Activated gamma-delta T cell (primary cell): ENCODE measurements around the gene PLD6.
"Not testable (repeated sequence)": the region's sequence is repeated elsewhere in the genome, so short reads cannot be mapped to it uniquely, and the experiment has no call there.

Experiments used
- DNase-seq: peaks from one replicate; lab custom pipeline; 2025; lab: John Stamatoyannopoulos, UW

PLD6 gene

GRCh38 chr17:17175917-17176316 lies 30.2 kb downstream of the PLD6 start:
- DNase-seq = no peak

DNA sequence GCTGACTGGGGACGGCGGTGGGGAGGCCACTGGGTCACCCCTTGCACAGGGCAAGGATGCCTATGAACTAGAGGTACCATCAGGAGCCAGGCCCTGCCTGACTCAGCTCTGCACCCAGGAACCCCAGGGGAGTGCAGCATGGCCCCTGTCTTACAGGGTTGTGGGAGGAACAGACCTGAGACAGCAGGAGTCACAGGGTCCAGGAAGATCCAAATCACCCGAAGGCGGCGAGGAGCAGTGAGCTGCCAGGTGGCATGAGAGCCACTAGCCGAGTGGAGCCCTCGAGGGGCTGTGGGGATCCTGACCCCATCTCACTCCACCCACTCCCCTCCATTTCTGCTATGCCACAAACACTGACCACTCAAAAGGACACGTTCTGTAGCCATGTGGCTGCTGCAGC lies 30.8 kb downstream of the PLD6 start:
- no peak for DNase-seq

DNA sequence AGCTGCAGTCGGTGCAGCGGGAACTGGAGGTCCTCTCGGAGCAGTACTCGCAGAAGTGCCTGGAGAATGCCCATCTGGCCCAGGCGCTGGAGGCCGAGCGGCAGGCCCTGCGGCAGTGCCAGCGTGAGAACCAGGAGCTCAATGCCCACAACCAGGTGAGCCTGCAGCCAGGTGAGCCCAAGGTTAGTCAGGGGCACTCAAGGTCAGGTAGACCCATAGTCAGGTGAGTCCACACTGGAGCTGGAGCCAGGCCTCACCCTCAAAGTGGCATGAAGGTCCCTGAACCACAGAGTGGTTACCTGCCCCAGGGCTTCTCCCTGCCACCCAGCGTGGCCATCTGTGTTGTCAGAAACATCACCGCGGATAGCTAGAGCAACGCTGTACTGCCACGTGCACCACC lies 32.2 kb downstream of the PLD6 start:
- no peak for DNase-seq

- no peak for DNase-seq
Measured at GRCh38 chr17:17172990-17173389, 33.1 kb downstream of the PLD6 start.

GRCh38 chr17:17172001-17172939 lies 33.9 kb downstream of the PLD6 start:
- no peak for DNase-seq

GRCh38 chr17:17171186-17171585 lies 34.9 kb downstream of the PLD6 start:
- no peak for DNase-seq

GRCh38 chr17:17170346-17170985 lies 35.7 kb downstream of the PLD6 start:
- DNase-seq = no peak

DNA sequence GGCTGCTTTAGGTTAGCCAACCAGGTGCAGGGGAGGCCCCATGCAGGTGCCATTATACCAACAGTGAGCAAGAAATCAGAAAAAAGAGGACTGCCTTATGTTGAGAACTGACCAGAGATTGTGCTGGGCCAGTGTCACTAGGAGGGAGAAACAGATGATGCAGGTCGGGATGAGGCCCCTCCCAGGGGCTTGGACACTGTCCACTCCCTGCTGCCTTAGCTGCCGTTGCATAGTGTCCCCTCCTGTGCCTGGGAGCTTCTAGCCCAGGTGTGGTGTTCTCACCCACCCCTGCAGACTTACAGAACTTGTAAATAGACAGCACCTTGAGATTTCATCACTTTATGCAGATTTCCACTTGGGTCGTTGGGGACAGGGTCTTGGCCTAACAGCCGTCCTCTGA lies 36.7 kb downstream of the PLD6 start:
- no peak for DNase-seq

GRCh38 chr17:17168401-17168800 lies 37.7 kb downstream of the PLD6 start:
- DNase-seq = no peak

DNA sequence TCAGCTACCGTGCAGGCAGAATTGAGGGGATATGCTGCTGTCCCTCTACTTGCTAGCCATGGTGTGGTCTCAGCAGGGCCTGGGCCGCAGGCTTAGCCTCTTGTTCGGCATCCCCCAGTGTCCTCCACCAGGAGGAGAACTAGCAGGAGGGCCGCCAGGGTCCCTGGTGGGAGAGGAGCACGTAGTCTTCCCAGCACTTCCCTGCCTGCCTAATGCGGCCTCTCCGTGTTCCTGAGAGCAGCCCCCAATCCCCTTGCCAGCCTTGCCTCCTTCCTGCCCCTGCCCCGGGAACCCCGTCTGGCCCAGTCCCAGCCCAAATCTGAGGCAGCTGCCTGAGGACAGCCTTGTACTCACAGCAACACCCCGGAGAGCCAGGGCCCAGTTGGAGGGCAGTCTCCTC lies 38.1 kb downstream of the PLD6 start:
- no peak for DNase-seq

GRCh38 chr17:17167356-17167755 lies 38.8 kb downstream of the PLD6 start:
- DNase-seq = no peak

DNA sequence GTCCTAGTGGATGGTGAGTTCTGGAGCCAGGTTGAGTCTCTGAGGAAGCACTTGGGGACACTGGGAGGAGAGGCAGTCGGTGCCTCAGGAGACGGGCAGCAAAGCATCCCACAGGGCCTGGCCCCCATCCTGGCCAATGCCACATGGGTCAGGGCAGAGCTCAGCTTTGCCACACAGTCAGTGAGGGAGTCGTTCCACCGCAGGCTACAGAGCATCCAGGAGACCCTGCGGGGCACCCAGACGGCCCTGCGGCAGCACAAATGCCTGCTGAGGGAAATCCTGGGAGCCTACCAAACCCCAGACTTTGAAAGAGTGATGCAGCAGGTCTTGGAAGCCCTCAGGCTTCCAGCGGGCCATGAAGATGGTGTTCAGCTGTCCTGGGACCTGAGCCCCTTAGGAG lies 39.7 kb downstream of the PLD6 start:
- DNase-seq = no peak

- DNase-seq = no peak
Measured at GRCh38 chr17:17165666-17166308, 40.3 kb downstream of the PLD6 start.

- DNase-seq = no peak
Measured at GRCh38 chr17:17164676-17165075, 41.5 kb downstream of the PLD6 start.

GRCh38 chr17:17164156-17164555 lies 42.0 kb downstream of the PLD6 start:
- no peak for DNase-seq

DNA sequence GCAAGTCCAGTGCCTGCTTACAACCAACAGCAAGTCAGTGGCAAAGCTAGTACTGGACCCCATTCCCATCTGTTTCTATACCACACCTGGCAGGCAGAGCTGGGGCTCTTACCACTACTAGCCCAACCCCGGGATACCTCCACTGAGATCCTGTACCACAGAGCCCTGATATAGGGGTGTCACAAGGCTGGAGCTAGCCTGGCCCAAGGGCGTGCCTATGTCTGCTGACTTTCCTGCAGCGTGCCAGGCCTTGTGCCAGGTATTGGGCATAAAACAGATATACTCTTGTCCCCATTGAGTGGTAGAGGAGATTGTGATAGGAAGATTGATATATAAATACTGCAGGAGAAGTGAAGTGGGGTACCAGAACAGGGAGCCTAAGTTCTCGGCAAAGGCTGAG lies 44.4 kb downstream of the PLD6 start:
- no peak for DNase-seq

DNA sequence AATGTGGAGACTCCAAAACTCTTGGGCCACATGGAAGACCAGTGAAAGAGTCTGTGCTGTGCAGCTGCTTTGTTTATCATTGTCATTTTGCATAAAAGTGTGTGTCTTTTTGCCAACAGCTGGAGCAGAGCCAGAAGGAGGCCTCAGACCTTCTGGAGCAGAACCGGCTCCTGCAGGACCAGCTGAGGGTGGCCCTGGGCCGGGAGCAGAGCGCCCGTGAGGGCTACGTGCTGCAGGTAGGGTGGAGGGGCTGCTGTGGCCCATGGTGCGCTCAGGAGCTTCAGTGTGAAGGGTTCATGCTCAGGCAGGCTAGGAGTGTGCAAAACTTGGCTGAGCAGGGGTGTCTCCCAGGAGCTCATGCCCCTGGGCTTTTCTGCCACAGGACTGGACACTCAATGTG lies 45.0 kb downstream of the PLD6 start:
- DNase-seq = no peak

- no peak for DNase-seq
Measured at GRCh38 chr17:17159571-17159970, 46.6 kb downstream of the PLD6 start.

GRCh38 chr17:17158506-17158905 lies 47.6 kb downstream of the PLD6 start:
- DNase-seq = not testable (repeated sequence)

GRCh38 chr17:17157041-17157440 lies 49.1 kb downstream of the PLD6 start:
- no peak for DNase-seq

DNA sequence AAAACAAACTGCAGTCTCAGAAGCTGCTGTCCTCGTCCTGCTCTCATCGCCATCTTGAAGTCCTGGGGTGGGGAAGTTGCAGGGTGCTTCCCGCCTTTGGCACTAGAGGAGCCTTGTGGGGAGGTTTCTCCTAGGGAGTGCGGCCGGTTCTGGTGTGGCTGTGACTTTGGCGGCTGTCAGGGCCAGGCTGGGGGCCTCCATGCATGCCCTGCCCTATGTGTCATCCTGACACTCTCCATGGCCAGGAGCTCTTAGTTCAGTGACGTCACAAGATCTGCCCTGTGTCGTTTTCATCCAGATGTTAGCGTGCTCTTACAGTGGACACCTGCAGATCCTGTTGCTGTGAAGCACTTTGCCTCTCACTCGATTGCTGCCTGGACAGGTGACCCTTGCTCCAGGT lies 49.6 kb downstream of the PLD6 start:
- no peak for DNase-seq

DNA sequence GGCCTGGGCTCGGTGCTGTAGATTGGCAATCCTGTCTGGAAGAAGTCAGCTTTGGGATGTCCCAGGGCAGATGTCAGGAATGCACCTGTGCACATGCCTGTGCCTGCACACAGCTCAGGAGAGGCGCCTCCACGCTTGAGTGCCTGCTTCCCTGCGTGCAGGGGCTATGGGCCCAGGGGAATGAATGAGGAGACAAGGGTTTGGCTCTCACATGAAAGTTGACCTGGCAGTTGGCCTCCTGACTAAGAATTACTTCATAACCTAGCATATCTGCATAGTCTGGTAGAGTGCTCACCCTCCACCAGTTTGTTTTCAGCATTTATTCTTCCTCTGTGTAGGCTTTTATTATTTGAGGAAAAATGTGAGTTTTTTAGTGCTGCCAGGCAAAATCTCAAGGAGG lies 50.0 kb downstream of the PLD6 start:
- DNase-seq = no peak

GRCh38 chr17:17155568-17155967 lies 50.6 kb downstream of the PLD6 start:
- no peak for DNase-seq
